ENCODE data around the gene ANKRD42.
"Not testable (repeated sequence)": the region's sequence is repeated elsewhere in the genome, so short reads cannot be mapped to it uniquely, and the experiment has no call there.

Gene ANKRD42

GRCh38 chr11:83241291-83241946, 47.9 kb downstream of the ANKRD42 start:
- no peak for DNase-seq (ENCODE audit: low read depth)

- no peak for DNase-seq (ENCODE audit: low read depth)
These were observed 55.9 kb downstream of the ANKRD42 start for GRCh38 chr11:83249445-83249844.

- DNase-seq (ENCODE audit: low read depth) = no peak
These were observed 56.6 kb downstream of the ANKRD42 start for GRCh38 chr11:83249972-83250593.

GRCh38 chr11:83252266-83252665, 58.8 kb downstream of the ANKRD42 start:
- DNase-seq (ENCODE audit: low read depth) = no peak

- DNase-seq (ENCODE audit: low read depth) = no peak
These were observed 59.4 kb downstream of the ANKRD42 start for GRCh38 chr11:83252941-83253340.

GRCh38 chr11:83255366-83255765, 61.9 kb downstream of the ANKRD42 start:
- no peak for DNase-seq (ENCODE audit: low read depth)

- DNase-seq (ENCODE audit: low read depth) = no peak
These were observed 63.3 kb downstream of the ANKRD42 start for GRCh38 chr11:83256602-83257340.

GRCh38 chr11:83257761-83258168, 64.3 kb downstream of the ANKRD42 start:
- DNase-seq (ENCODE audit: low read depth) = no peak

GRCh38 chr11:83259559-83259958, 66.0 kb downstream of the ANKRD42 start:
- no peak for DNase-seq (ENCODE audit: low read depth)

- no peak for DNase-seq (ENCODE audit: low read depth)
These were observed 71.8 kb downstream of the ANKRD42 start for GRCh38 chr11:83265331-83265730.

- not testable (repeated sequence) for DNase-seq (ENCODE audit: low read depth)
These were observed 75.6 kb downstream of the ANKRD42 start for GRCh38 chr11:83269080-83269479.

GRCh38 chr11:83271734-83272133, 78.2 kb downstream of the ANKRD42 start:
- not testable (repeated sequence) for DNase-seq (ENCODE audit: low read depth)

- DNase-seq (ENCODE audit: low read depth) = no peak
These were observed 79.1 kb downstream of the ANKRD42 start for GRCh38 chr11:83272627-83273026.

- DNase-seq (ENCODE audit: low read depth) = no peak
These were observed 82.6 kb downstream of the ANKRD42 start for GRCh38 chr11:83275888-83276641.

GRCh38 chr11:83278351-83278750, 84.8 kb downstream of the ANKRD42 start:
- DNase-seq (ENCODE audit: low read depth) = no peak

GRCh38 chr11:83280256-83280655, 86.7 kb downstream of the ANKRD42 start:
- no peak for DNase-seq (ENCODE audit: low read depth)

- no peak for DNase-seq (ENCODE audit: low read depth)
These were observed 88.7 kb downstream of the ANKRD42 start for GRCh38 chr11:83282084-83282716.

GRCh38 chr11:83284501-83285150, 91.1 kb downstream of the ANKRD42 start:
- DNase-seq (ENCODE audit: low read depth) = no peak

- DNase-seq (ENCODE audit: low read depth) = no peak
These were observed 91.7 kb downstream of the ANKRD42 start for GRCh38 chr11:83285151-83285770.

GRCh38 chr11:83285771-83286528, 92.4 kb downstream of the ANKRD42 start, which contains the start of gene CCDC90B:
TSS of gene CCDC90B (minus strand) at chr11:83286367. CDS start at chr11:83285972, 395 bp downstream.
- peak; percentile 82 for DNase-seq (ENCODE audit: low read depth)

All from stimulated activated CD8-positive, alpha-beta memory T cell treated with anti-CD3 and anti-CD28 coated beads, Interleukin-15, amount 100 ng/mL, for 1 hour (primary cell).